ENCODE results near the gene MMP7.
A peak's percentile ranks its signal among the peaks of the same experiment; 100 is the strongest.

MMP7 gene

DNA sequence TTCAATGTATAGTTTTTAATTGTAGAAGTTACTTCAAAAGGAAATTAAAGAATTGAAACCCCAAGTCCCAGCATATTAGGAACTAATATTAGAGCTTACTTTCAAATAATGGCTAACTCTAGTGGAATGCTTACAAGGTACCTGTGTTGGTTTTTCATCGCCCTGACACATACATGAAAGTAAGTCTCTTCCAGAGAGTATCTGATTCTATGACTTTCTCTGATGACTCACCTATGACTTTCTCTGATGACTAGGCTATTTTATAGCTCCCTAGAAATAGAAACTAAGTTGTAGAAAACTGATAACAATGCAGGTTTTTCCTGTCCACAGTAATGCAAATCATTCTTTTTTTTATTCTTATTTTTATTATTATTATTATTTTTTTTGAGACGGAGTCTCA lies 33.6 kb upstream of the MMP7 start:
- Histone ChIP-seq H3K36me3 (ENCODE audit: control insufficient read depth in 2 of 2, insufficient read depth in 1 of 2, low read length in 2 of 2) (no peaks in the 10 kb centered on the region), H3K27ac (ENCODE audit: extremely low read depth, low read depth, low read length) (no peak overlapping the region), H3K9me3 (ENCODE audit: control insufficient read depth, insufficient read depth, low read depth, low read length) (no peaks in the 10 kb centered on the region), H3K4me1 (ENCODE audit: control insufficient read depth, insufficient read depth, low read length) (no peaks in the 10 kb centered on the region), H3K4me3 (ENCODE audit: low read depth, low read length) (no peak overlapping the region)
- ChIA-PET POLR2A (no interaction called here), CTCF (interaction anchor here (0.6 kb wide), 1 partner anchor 222 kb away, joined by 3 read pairs; no protein-coding TSS in a partner anchor)
- no peak for TF ChIP-seq ZNF48 (tag by site-specific recombination; IDR thresholded peaks at IDR 0.05)
- TF ChIP-seq ZNF785 (tag by site-specific recombination; IDR thresholded peaks at IDR 0.05) = no peak
- no peak for TF ChIP-seq ZXDB (tag by site-specific recombination; IDR thresholded peaks at IDR 0.05)

DNA sequence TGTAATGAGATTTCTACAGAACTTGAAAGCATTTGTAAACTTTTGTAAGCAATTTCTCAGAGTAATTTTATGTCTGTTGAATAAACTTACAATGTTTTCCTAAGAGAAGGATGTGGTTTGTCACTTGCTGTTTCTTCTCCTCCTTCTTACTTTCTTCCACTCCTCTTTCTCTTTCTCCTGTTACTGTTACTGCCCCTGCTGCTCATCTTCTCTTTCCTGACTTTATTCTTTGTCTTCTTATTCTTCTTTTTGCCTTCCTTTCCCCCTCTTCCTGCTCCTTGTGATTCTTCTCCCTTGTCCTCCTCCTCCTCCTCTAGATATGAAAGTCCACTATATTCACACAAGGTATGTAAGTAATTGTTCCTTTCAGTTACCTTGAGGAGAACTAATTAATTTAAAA lies 31.1 kb upstream of the MMP7 start:
- H3K27ac ChIP-seq (ENCODE audit: extremely low read depth, low read depth, low read length) = no peak overlapping the region
- no peak overlapping the region for H3K4me3 ChIP-seq (ENCODE audit: low read depth, low read length)
- POLR2A ChIA-PET = no interaction called here
- TF ChIP-seq ZNF792 (tag by site-specific recombination; IDR thresholded peaks at IDR 0.05) (no peak), PRDM1 (tag by site-specific recombination; IDR thresholded peaks at IDR 0.05) (peak; percentile 60)
- H3K9me3 ChIP-seq (ENCODE audit: control insufficient read depth, insufficient read depth, low read depth, low read length) = no peaks in the 10 kb centered on the region
- no peaks in the 10 kb centered on the region for H3K4me1 ChIP-seq (ENCODE audit: control insufficient read depth, insufficient read depth, low read length)
- H3K36me3 ChIP-seq (ENCODE audit: control insufficient read depth in 2 of 2, insufficient read depth in 1 of 2, low read length in 2 of 2) = no peaks in the 10 kb centered on the region
- CTCF ChIA-PET = interaction anchor here (1.4 kb wide), 1 partner anchor 51 kb away, joined by 3 read pairs; no protein-coding TSS in a partner anchor

DNA sequence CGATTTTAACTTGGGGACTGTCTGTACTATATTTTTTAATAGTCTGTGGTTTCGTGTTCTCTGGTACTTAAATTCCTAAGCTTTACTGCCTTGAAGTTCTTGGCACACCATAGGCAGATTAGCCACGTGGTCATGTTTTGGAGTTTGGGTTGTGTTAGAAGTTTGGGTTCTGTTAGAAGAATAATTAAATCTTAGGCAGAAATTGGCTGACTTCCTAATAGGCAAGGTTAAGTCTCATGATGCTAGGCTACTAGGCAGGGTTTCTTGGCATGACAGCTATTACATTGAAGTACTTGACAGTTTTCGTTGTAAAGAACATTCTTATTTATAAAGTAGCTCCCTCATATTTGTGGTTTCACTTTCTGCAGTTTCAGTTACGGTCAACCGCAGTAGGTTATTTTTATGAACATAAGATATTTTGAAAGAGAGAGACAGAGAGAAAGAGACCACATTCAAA lies 30.0 kb upstream of the MMP7 start:
- no peak overlapping the region for H3K27ac ChIP-seq (ENCODE audit: extremely low read depth, low read depth, low read length)

More for the DNA sequence above, 30.0 kb upstream of the MMP7 start:
- ChIA-PET CTCF (interaction anchor here (0.6 to 1.3 kb wide), 3 partner anchors 26 to 1783 kb away, joined by 3 to 6 read pairs (median 3); no protein-coding TSS in a partner anchor), POLR2A (no interaction called here)
- Histone ChIP-seq H3K9me3 (ENCODE audit: control insufficient read depth, insufficient read depth, low read depth, low read length) (no peaks in the 10 kb centered on the region), H3K36me3 (ENCODE audit: control insufficient read depth in 2 of 2, insufficient read depth in 1 of 2, low read length in 2 of 2) (no peaks in the 10 kb centered on the region), H3K4me1 (ENCODE audit: control insufficient read depth, insufficient read depth, low read length) (no peaks in the 10 kb centered on the region), H3K4me3 (ENCODE audit: low read depth, low read length) (no peak overlapping the region)
- TF ChIP-seq, protein P1, sequence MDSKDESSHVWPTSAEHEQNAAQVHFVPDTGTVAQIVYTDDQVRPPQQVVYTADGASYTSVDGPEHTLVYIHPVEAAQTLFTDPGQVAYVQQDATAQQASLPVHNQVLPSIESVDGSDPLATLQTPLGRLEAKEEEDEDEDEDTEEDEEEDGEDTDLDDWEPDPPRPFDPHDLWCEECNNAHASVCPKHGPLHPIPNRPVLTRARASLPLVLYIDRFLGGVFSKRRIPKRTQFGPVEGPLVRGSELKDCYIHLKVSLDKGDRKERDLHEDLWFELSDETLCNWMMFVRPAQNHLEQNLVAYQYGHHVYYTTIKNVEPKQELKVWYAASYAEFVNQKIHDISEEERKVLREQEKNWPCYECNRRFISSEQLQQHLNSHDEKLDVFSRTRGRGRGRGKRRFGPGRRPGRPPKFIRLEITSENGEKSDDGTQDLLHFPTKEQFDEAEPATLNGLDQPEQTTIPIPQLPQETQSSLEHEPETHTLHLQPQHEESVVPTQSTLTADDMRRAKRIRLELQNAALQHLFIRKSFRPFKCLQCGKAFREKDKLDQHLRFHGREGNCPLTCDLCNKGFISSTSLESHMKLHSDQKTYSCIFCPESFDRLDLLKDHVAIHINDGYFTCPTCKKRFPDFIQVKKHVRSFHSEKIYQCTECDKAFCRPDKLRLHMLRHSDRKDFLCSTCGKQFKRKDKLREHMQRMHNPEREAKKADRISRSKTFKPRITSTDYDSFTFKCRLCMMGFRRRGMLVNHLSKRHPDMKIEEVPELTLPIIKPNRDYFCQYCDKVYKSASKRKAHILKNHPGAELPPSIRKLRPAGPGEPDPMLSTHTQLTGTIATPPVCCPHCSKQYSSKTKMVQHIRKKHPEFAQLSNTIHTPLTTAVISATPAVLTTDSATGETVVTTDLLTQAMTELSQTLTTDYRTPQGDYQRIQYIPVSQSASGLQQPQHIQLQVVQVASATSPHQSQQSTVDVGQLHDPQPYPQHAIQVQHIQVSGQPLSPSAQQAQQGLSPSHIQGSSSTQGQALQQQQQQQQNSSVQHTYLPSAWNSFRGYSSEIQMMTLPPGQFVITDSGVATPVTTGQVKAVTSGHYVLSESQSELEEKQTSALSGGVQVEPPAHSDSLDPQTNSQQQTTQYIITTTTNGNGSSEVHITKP (tag by site-specific recombination; IDR thresholded peaks at IDR 0.05) = no peak
- TF ChIP-seq, protein P2, sequence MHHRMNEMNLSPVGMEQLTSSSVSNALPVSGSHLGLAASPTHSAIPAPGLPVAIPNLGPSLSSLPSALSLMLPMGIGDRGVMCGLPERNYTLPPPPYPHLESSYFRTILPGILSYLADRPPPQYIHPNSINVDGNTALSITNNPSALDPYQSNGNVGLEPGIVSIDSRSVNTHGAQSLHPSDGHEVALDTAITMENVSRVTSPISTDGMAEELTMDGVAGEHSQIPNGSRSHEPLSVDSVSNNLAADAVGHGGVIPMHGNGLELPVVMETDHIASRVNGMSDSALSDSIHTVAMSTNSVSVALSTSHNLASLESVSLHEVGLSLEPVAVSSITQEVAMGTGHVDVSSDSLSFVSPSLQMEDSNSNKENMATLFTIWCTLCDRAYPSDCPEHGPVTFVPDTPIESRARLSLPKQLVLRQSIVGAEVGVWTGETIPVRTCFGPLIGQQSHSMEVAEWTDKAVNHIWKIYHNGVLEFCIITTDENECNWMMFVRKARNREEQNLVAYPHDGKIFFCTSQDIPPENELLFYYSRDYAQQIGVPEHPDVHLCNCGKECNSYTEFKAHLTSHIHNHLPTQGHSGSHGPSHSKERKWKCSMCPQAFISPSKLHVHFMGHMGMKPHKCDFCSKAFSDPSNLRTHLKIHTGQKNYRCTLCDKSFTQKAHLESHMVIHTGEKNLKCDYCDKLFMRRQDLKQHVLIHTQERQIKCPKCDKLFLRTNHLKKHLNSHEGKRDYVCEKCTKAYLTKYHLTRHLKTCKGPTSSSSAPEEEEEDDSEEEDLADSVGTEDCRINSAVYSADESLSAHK (tag by site-specific recombination; IDR thresholded peaks at IDR 0.05) = no peak
- no peak for TF ChIP-seq ZNF24 (tag by site-specific recombination; IDR thresholded peaks at IDR 0.05)
- no peak for TF ChIP-seq WT1 (tag by site-specific recombination; IDR thresholded peaks at IDR 0.05)
- no peak for TF ChIP-seq ZNF155 (tag by site-specific recombination; IDR thresholded peaks at IDR 0.05)
- TF ChIP-seq ZNF16 (tag by site-specific recombination; IDR thresholded peaks at IDR 0.05; ENCODE audit: low read depth) = no peak
- TF ChIP-seq BCL11B (tag by site-specific recombination; IDR thresholded peaks at IDR 0.05; ENCODE audit: low read depth) = no peak
- TF ChIP-seq, protein P3, sequence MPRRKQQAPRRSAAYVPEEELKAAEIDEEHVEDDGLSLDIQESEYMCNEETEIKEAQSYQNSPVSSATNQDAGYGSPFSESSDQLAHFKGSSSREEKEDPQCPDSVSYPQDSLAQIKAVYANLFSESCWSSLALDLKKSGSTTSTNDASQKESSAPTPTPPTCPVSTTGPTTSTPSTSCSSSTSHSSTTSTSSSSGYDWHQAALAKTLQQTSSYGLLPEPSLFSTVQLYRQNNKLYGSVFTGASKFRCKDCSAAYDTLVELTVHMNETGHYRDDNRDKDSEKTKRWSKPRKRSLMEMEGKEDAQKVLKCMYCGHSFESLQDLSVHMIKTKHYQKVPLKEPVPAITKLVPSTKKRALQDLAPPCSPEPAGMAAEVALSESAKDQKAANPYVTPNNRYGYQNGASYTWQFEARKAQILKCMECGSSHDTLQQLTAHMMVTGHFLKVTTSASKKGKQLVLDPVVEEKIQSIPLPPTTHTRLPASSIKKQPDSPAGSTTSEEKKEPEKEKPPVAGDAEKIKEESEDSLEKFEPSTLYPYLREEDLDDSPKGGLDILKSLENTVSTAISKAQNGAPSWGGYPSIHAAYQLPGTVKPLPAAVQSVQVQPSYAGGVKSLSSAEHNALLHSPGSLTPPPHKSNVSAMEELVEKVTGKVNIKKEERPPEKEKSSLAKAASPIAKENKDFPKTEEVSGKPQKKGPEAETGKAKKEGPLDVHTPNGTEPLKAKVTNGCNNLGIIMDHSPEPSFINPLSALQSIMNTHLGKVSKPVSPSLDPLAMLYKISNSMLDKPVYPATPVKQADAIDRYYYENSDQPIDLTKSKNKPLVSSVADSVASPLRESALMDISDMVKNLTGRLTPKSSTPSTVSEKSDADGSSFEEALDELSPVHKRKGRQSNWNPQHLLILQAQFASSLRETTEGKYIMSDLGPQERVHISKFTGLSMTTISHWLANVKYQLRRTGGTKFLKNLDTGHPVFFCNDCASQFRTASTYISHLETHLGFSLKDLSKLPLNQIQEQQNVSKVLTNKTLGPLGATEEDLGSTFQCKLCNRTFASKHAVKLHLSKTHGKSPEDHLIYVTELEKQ (tag by site-specific recombination; IDR thresholded peaks at IDR 0.05; ENCODE audit: borderline replicate concordance) = no peak
- no peak for TF ChIP-seq ZIC2 (tag by site-specific recombination; IDR thresholded peaks at IDR 0.05)
- no peak for TF ChIP-seq ZNF530 (tag by site-specific recombination; IDR thresholded peaks at IDR 0.05; ENCODE audit: low read depth)
- no peak for TF ChIP-seq ZNF132 (tag by site-specific recombination; IDR thresholded peaks at IDR 0.05; ENCODE audit: borderline replicate concordance)
